ENCODE results near the gene WRAP53. TPM values are rescaled to one million over a fixed set of nuclear protein-coding genes. Genes with fewer than 3 reads are reported as not detected.

Gene WRAP53
- total and polyA plus RNA-seq, 7 donors, result 3.6 to 16.3 (median 5.4) TPM

- H3K4me1 ChIP-seq, result peaks cover 0 to 24% (median 17%) of the 10 kb centered on the region in 4 donors
- DNase-seq, result no peak
- H3K9me3 ChIP-seq, result no peaks in the 10 kb centered on the region
- intact Hi-C loops (cut with DNase I), result no loop called here
- TF ChIP-seq EP300 (IDR thresholded peaks at IDR 0.05), result no peak
- no peak for TF ChIP-seq POLR2A (IDR thresholded peaks at IDR 0.05)
- no peak for TF ChIP-seq POLR2AphosphoS5 (IDR thresholded peaks at IDR 0.05)
- TF ChIP-seq CTCF (IDR thresholded peaks at IDR 0.05), result no peak
- H3K27me3 ChIP-seq, result peaks cover 27 to 86% (median 67%) of the 10 kb centered on the region in 3 donors
- H3K27ac ChIP-seq, result no peak within 1 kb of the TSS
- H3K4me3 ChIP-seq, result peak within 1 kb of the TSS in 3 of 4 donors; percentile 18 to 45 (median 44)
- H3K36me3 ChIP-seq, result peaks cover 0 to 25% (median 11%) of the 10 kb centered on the region in 4 donors
- WGBS, 2 donors, result 2% methylated on average over 32 to 45 of the region's 45 CpGs
Measured at GRCh38 chr17:7704601-7705268, 16.5 kb downstream of the WRAP53 start, which contains the start of gene EFNB3. Gene EFNB3, plus strand, starts transcription at chr17:7705202. Its CDS starts 397 bp downstream, at chr17:7705599.

- DNase-seq, result no peak
- TF ChIP-seq CTCF (IDR thresholded peaks at IDR 0.05) (no peak), POLR2AphosphoS5 (IDR thresholded peaks at IDR 0.05) (no peak), POLR2A (IDR thresholded peaks at IDR 0.05) (no peak), EP300 (IDR thresholded peaks at IDR 0.05) (no peak)
- peaks cover 27 to 95% (median 75%) of the 10 kb centered on the region in 3 donors for H3K27me3 ChIP-seq
Measured at GRCh38 chr17:7705269-7706255, 17.3 kb downstream of the WRAP53 start.

GRCh38 chr17:7706631-7707354, 18.5 kb downstream of the WRAP53 start:
- H3K36me3 ChIP-seq, result peaks cover 0 to 11% (median 3%) of the 10 kb centered on the region in 4 donors
- peaks cover 29 to 99% (median 83%) of the 10 kb centered on the region in 3 donors for H3K27me3 ChIP-seq
- no peak overlapping the region for H3K27ac ChIP-seq
- H3K4me1 ChIP-seq, result peaks cover 0 to 24% (median 17%) of the 10 kb centered on the region in 4 donors
- intact Hi-C loops (cut with DNase I), result no loop called here
- no peak overlapping the region for H3K4me3 ChIP-seq
- no peaks in the 10 kb centered on the region for H3K9me3 ChIP-seq
- TF ChIP-seq POLR2A (IDR thresholded peaks at IDR 0.05), result no peak
- TF ChIP-seq EP300 (IDR thresholded peaks at IDR 0.05), result no peak
- TF ChIP-seq CTCF (IDR thresholded peaks at IDR 0.05), result no peak
- TF ChIP-seq POLR2AphosphoS5 (IDR thresholded peaks at IDR 0.05), result no peak
- no peak for DNase-seq
- 84 to 88% methylated on average over 3 of the region's 3 CpGs for WGBS, 2 donors

More at GRCh38 chr17:7705269-7706255, 17.3 kb downstream of the WRAP53 start:
- WGBS, 2 donors, result 4 to 6% methylated on average over 50 of the region's 50 CpGs
- intact Hi-C loops (cut with DNase I), result no loop called here
- Histone ChIP-seq H3K4me3 (peak overlapping the region in 3 of 4 donors; percentile 18 to 45 (median 44)), H3K27ac (no peak overlapping the region), H3K4me1 (peaks cover 0 to 24% (median 17%) of the 10 kb centered on the region in 4 donors), H3K36me3 (peaks cover 0 to 24% (median 11%) of the 10 kb centered on the region in 4 donors), H3K9me3 (no peaks in the 10 kb centered on the region)

GRCh38 chr17:7707446-7707845, 19.2 kb downstream of the WRAP53 start:
- TF ChIP-seq POLR2A (IDR thresholded peaks at IDR 0.05) (no peak), POLR2AphosphoS5 (IDR thresholded peaks at IDR 0.05) (no peak), CTCF (IDR thresholded peaks at IDR 0.05) (no peak), EP300 (IDR thresholded peaks at IDR 0.05) (no peak)
- intact Hi-C loops (cut with DNase I), result no loop called here
- H3K4me3 ChIP-seq, result no peak overlapping the region
- H3K27ac ChIP-seq, result no peak overlapping the region
- peaks cover 35 to 99% (median 85%) of the 10 kb centered on the region in 3 donors for H3K27me3 ChIP-seq
- H3K9me3 ChIP-seq, result no peaks in the 10 kb centered on the region
- H3K4me1 ChIP-seq, result peaks cover 0 to 24% (median 17%) of the 10 kb centered on the region in 4 donors
- peaks cover 0 to 5% (median 0%) of the 10 kb centered on the region in 4 donors for H3K36me3 ChIP-seq
- no peak for DNase-seq
- 76 to 85% methylated on average over 9 of the region's 9 CpGs for WGBS, 2 donors
